Heart right ventricle (tissue), 16 donors: ENCODE data around the gene FLAD1. TPM values are rescaled to one million over a fixed set of nuclear protein-coding genes. Genes with fewer than 3 reads are reported as not detected.
"Not testable (repeated sequence)": the region's sequence is repeated elsewhere in the genome, so short reads cannot be mapped to it uniquely, and the experiment has no call there.

Experiments
- ATAC-seq, 8 donors: fragments of 200-7000 bp; cut with Tn5 transposase; one replicate each; pipeline ENCODE4 v1.9.1; 2020; ENCODE audit warnings: mild to moderate bottlenecking in 8 of 8, moderate library complexity in 8 of 8, moderate number of reproducible peaks in 1 of 8
- DNase-seq, 2 donors: peaks; one replicate each; pipeline ENCODE4 v3.0.0-alpha.2; 2020
- H3K27ac ChIP-seq, 10 donors: fragments of 200-600 bp; sonication (generic) in 2 of 10; one replicate each; pipeline versions ENCODE4 v1.5.0 to v1.8.0; 2020 to 2022; ENCODE audit warnings: mild to moderate bottlenecking in 3 of 10
- H3K27me3 ChIP-seq, 7 donors: fragments of 200-600 bp; one replicate each; pipeline ENCODE4 v1.8.0; 2021 to 2022; ENCODE audit warnings: mild to moderate bottlenecking in 2 of 7
- H3K36me3 ChIP-seq, 9 donors: fragments of 200-600 bp; sonication (generic) in 1 of 9; one replicate each; pipeline versions ENCODE4 v1.5.0 to v1.8.0; 2020 to 2022; ENCODE audit warnings: mild to moderate bottlenecking in 2 of 9
- H3K4me1 ChIP-seq, 9 donors: fragments of 200-600 bp; sonication (generic) in 1 of 9; one replicate each; pipeline versions ENCODE4 v1.5.0 to v1.8.0; 2020 to 2022; ENCODE audit warnings: mild to moderate bottlenecking in 4 of 9
- H3K4me3 ChIP-seq, 10 donors: fragments of 200-600 bp; sonication (generic) in 2 of 10; one replicate each; pipeline versions ENCODE4 v1.5.0 to v1.8.0; 2020 to 2022; ENCODE audit warnings: mild to moderate bottlenecking in 7 of 10, moderate library complexity in 2 of 10
- H3K9me3 ChIP-seq, 11 donors: fragments of 200-600 bp in 10 of 11; sonication (generic) in 2 of 11; one replicate each; pipeline versions ENCODE4 v1.5.0 to v1.8.0; 2013 to 2022; ENCODE audit warnings: mild to moderate bottlenecking in 2 of 11, control low read depth in 1 of 11, moderate library complexity in 1 of 11
- CTCF ChIP-seq, 9 donors: fragments of 200-600 bp; sonication (generic) in 2 of 9; IDR thresholded peaks; one replicate each; pipeline versions ENCODE4 v1.5.0 to v1.8.0; 2021 to 2022; ENCODE audit warnings: antibody characterized with exemption in 9 of 9, mild to moderate bottlenecking in 5 of 9, moderate library complexity in 1 of 9
- WGBS, 2 donors: extraction: QIAGEN DNeasy Blood & Tissue Kit; methylation state at CpG; one replicate each; pipeline ENCODE4 v1.1.7; 2013; ENCODE audit warnings: inconsistent platforms in 1 of 2; 5-methylcytosine and 5-hydroxymethylcytosine counted together
- intact Hi-C, 10 donors: fragments of 100-400 bp; cut with DNase I; formaldehyde crosslinking; loops; one replicate each; pipeline versions ENCODE4 v1.11.1 to v1.14.2; 2022
- polyA plus RNA-seq, 2 donors: library from polyadenylated mRNA; stranded (reverse); fragments of 200-250 nt; gene quantifications; one replicate each; pipeline ENCODE4 v1.2.3, GENCODE V29; 2013
- total RNA-seq, 10 donors: library from RNA; stranded (reverse); fragmentation: NEBNext Ultra II Directional in 3 of 10; extraction: Animal tissue kit (Norgen Biotek cat#: 25700) in 3 of 10; gene quantifications; one replicate each; pipeline versions ENCODE4 v1.2.1 to v1.2.4, GENCODE V29; 2021 to 2023
- donor health status: Arrhythmogenic right ventricular cardiomyopathy.
- donor health status: ischemic (EF 13 %, LVEDD 7.1; RV severe dilation, severe dysfunction).
- donor health status: healthy with polysubstance abuse.
- donor health status: DM: no; HTN: yes; CAD: no.
- donor health status: DM: no; HTN: no; CAD: no.
- donor health status: ischemic (EF 25% LVEDD 6.9; RV normal size, moderate dysfunction).
- donor health status: ischemic (EF 25% LVEDD 5.7; RV mildly dilated, moderate dysfunction).
- donor health status: healthy.
- donor health status: DM: yes; HTN: yes; CAD: no.
- donor health status: Ischemic cardiomyopathy.
- donor health status: ischemic (EF 35%, LVEDD 5.7; RV mildly dilated, moderate dysfunction).
- donor health status: nonischemic (EF 11% LVEDD 7.7; RV severe dilation, severe dysfunction).
- donor health status: DM: yes; HTN: yes; CAD: no.
- donor health status: PGD.
- donor health status: ischemic (EF 29% LVEDD 5.4; RV normal size, mild dysfunction).
- donor health status: nonischemic (EF 23%, LVEDD 6.1; RV moderate dilation, normal function).

FLAD1 gene
- total and polyA plus RNA-seq, 12 donors: 20.1 to 41.6 (median 25.0) TPM

DNA sequence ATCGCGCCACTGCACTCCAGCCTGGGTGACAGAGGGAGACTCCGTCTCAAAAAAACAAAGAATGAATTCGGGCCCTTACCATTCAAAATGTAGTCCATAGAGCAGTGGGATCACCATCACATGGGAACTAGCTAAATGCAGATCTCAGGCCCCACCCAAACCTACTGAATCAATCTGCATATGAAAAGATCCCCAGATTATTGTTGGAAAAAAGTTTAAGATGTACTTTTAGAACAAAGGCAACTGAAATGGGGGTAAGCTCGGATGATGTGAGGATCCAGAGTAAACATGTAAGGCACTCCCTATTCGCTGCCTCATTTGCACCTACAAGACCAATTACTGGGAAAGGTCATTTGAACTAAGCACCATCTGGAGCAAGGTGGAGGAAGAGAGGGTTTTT lies 803 bp upstream of the FLAD1 start:
- WGBS, 2 donors: 62 to 66% methylated on average over 6 of the region's 6 CpGs
- no peak for TF ChIP-seq CTCF (IDR thresholded peaks at IDR 0.05)
- peak overlapping the region in 9 of 10 donors; percentile 14 to 81 (median 73) for H3K4me3 ChIP-seq
- H3K27me3 ChIP-seq: no peaks in the 10 kb centered on the region
- intact Hi-C loops: loop anchor here in 1 of 10 donors (2.0 kb wide), 1 partner anchor 16 kb away; no protein-coding TSS in a partner anchor
- peaks cover 7 to 32% (median 17%) of the 10 kb centered on the region in 9 donors for H3K4me1 ChIP-seq
- DNase-seq: no peak
- peak overlapping the region in 4 of 10 donors; percentile 36 to 87 (median 56) for H3K27ac ChIP-seq
- no peak for ATAC-seq
- peaks cover 0 to 31% (median 4%) of the 10 kb centered on the region in 9 donors for H3K36me3 ChIP-seq
- no peaks in the 10 kb centered on the region for H3K9me3 ChIP-seq

DNA sequence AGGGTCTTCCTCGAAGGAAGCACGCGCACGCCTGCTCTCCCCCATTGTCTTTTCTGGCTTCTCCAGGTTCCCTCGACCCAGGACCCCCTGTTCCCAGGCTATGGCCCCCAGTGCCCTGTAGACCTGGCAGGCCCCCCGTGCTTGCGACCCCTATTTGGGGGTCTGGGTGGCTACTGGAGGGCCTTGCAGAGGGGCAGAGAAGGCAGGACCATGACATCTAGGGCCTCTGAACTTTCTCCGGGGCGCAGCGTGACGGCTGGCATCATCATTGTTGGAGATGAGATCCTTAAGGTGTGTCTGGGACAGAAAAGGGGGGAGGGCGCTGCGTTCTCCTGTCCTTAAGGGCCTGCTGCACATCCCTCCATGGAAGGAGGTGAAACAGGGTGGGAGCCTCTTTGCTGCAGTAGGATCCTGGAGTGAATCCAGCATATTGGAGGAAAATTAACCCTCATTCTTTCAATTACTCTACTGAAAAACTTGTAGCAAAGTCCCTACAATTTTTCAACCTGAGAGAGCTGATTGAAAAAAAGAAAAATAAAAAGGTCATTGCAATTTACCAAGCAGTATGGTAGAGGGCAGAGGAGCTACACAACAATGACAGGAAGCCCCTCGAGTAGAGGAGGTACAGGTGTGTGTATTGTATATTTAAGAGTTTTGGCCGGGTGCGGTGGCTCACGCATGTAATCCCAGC lies 777 bp downstream of the FLAD1 start:
- H3K9me3 ChIP-seq: no peaks in the 10 kb centered on the region
- intact Hi-C loops: loop anchor here in 2 of 10 donors (1.0 to 2.0 kb wide), 2 partner anchors 9 to 15 kb away; no protein-coding TSS in a partner anchor
- H3K4me1 ChIP-seq: peaks cover 7 to 28% (median 17%) of the 10 kb centered on the region in 9 donors
- H3K27me3 ChIP-seq: no peaks in the 10 kb centered on the region
- peak overlapping the region in 9 of 10 donors; percentile 41 to 87 (median 77) for H3K27ac ChIP-seq
- peak overlapping the region; percentile 48 to 81 (median 71) for H3K4me3 ChIP-seq
- ATAC-seq: no peak
- 14 to 18% methylated on average over 17 of the region's 17 CpGs for WGBS, 2 donors
- no peak for DNase-seq
- H3K36me3 ChIP-seq: peaks cover 0 to 42% (median 7%) of the 10 kb centered on the region in 9 donors
- TF ChIP-seq CTCF (IDR thresholded peaks at IDR 0.05): no peak

DNA sequence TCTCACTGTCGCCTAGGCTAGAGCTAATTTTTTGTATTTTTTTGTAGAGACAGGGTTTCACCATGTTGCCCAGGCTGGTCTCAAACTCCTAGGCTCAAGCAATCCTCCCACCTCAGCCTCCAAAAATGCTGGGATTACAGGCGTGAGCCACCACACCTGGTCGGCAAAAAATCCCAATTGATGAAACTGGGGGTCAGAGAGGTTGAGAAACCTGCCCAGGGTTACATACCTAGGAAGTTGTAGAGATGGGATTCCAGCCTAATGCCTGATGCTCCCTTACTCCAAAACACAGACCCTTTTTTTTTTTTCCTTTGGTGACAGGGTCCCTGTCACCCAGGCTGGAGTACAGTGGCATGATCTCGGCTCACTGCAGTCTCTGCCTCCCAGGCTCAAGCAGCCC lies 3.6 kb downstream of the FLAD1 start:
- H3K4me3 ChIP-seq, intact Hi-C loops, ATAC-seq, H3K27ac ChIP-seq, H3K27me3 ChIP-seq, H3K9me3 ChIP-seq, DNase-seq: not testable (repeated sequence)
- peaks cover 0 to 59% (median 12%) of the 10 kb centered on the region in 9 donors for H3K36me3 ChIP-seq
- WGBS, 2 donors: 93 to 98% methylated on average over 4 of the region's 4 CpGs
- peaks cover 7 to 28% (median 17%) of the 10 kb centered on the region in 9 donors for H3K4me1 ChIP-seq

DNA sequence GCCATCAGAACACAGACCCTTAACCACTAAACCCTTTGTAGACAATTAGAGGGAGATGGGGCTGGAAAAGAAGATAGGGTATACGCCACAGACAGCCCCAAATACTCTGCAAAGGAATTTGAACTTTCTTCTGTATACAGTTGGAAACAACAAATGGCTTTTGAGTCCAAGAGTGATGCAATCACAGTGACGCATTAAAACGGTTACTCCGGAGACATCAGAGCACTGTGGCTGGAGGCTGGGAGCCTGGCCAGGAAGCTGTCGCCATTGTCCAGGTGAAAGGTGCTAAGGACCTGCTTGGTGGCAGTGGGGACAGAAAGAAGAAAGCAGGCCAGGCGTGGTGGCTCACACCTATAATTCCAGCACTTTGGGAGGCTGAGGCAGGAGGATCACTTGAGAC lies 4.2 kb downstream of the FLAD1 start:
- H3K36me3 ChIP-seq: peaks cover 0 to 59% (median 12%) of the 10 kb centered on the region in 9 donors

More for the DNA sequence above, 4.2 kb downstream of the FLAD1 start:
- no peak for TF ChIP-seq CTCF (IDR thresholded peaks at IDR 0.05)
- Histone ChIP-seq H3K27ac (no peak overlapping the region), H3K4me1 (peaks cover 6 to 24% (median 15%) of the 10 kb centered on the region in 9 donors), H3K27me3 (no peaks in the 10 kb centered on the region), H3K4me3 (no peak overlapping the region), H3K9me3 (no peaks in the 10 kb centered on the region)
- DNase-seq: no peak
- intact Hi-C loops: no loop called here
- ATAC-seq: peak in 1 of 8 donors; percentile 22
- 65 to 71% methylated on average over 6 of the region's 6 CpGs for WGBS, 2 donors
